Measurements from ENCODE around the gene FOXN1.

FOXN1 gene

GRCh38 chr17:28498652-28499363, 7.3 kb upstream of the FOXN1 start:
- H3K27ac ChIP-seq: peak overlapping the region; percentile 98
- TF ChIP-seq, protein P1, sequence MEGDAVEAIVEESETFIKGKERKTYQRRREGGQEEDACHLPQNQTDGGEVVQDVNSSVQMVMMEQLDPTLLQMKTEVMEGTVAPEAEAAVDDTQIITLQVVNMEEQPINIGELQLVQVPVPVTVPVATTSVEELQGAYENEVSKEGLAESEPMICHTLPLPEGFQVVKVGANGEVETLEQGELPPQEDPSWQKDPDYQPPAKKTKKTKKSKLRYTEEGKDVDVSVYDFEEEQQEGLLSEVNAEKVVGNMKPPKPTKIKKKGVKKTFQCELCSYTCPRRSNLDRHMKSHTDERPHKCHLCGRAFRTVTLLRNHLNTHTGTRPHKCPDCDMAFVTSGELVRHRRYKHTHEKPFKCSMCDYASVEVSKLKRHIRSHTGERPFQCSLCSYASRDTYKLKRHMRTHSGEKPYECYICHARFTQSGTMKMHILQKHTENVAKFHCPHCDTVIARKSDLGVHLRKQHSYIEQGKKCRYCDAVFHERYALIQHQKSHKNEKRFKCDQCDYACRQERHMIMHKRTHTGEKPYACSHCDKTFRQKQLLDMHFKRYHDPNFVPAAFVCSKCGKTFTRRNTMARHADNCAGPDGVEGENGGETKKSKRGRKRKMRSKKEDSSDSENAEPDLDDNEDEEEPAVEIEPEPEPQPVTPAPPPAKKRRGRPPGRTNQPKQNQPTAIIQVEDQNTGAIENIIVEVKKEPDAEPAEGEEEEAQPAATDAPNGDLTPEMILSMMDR (conservative IDR thresholded peaks at IDR 0.05): peak; percentile 50

GRCh38 chr17:28499364-28499664, 6.8 kb upstream of the FOXN1 start:
- TF ChIP-seq, protein P1 (conservative IDR thresholded peaks at IDR 0.05): no peak; the same call in 1 of the 2 replicates
- H3K27ac ChIP-seq: peak overlapping the region; percentile 98

DNA sequence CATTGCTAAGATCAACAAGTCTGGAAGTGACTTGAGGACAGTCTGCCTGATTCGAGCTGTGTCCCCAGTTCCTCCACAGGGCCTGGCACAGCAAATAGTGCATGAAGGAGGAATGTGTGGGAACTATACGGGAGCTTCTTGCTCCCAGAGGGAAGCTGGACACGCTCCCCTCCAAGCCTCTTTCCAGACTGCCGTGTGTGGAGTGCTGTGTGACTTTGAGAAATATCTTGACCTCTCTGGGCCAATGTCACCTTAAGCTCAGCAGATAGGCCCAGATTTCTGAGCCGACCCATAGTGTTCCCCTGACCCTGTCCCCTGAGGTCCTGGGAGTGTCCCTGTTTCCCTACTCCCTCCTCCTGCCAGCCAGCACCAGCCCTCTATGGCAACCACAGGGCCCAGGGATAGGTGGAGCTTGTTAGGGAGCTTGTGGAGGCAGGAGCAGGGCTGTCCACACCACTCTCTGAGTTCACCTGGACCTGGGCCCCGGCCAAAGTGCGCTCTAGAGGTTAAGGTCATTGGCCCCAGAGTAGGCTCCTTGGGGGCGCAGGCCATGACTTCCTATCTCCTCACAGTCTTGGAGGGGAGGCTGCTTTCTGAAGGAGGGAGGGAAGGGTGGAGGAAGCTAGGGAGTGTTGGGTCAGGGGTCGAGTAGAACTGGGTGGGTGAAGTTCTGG, 6.3 kb upstream of the FOXN1 start:
- TF ChIP-seq, protein P1 (conservative IDR thresholded peaks at IDR 0.05): no peak
- H3K27ac ChIP-seq: peak overlapping the region; percentile 98

GRCh38 chr17:28500712-28501379, 5.3 kb upstream of the FOXN1 start:
- peak overlapping the region; percentile 98; the same call in 1 of the 2 replicates for H3K27ac ChIP-seq
- TF ChIP-seq, protein P1 (conservative IDR thresholded peaks at IDR 0.05): no peak

- TF ChIP-seq, protein P1 (conservative IDR thresholded peaks at IDR 0.05): no peak
- peak overlapping the region; percentile 98; the same call in 1 of the 2 replicates for H3K27ac ChIP-seq
These were observed 4.5 kb upstream of the FOXN1 start for GRCh38 chr17:28501421-28502284.

DNA sequence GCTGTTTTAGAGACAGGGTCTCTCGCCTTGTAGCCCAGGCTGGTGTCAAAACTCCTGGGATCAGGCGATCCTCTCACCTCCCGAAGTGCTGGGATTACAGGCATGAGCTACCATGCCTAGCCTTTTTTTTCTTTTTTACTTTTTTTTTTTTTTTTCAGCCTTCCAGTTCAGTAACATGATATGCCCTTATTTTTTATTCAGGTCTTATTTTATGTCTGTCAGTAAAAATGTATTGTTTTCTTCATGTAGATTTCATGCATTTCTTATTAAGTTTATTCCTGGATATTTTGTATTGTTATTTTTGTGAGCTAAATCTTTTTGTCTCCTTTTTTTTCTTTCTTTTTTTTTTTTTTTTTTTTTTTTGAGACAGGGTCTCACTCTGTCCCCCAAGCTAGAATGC, 2.7 kb upstream of the FOXN1 start:
- TF ChIP-seq, protein P1 (conservative IDR thresholded peaks at IDR 0.05): no peak
- H3K27ac ChIP-seq: no peak overlapping the region
